GM12878 (cell line): ENCODE results near the gene PTPRJ.

Experiments used
- CTCF ChIP-seq, 3 experiments: IDR thresholded peaks in 2 of 3; conservative IDR thresholded peaks in 1 of 3; 2 replicates each; pipeline ENCODE4 v1.5.1; 2011; ENCODE audit warnings: low read depth in 3 of 3, low read length in 3 of 3, mild to moderate bottlenecking in 3 of 3, control low read depth in 2 of 3, moderate library complexity in 2 of 3, inconsistent platforms in 1 of 3, mixed read lengths in 1 of 3; ENCODE audit not compliant: control insufficient read depth in 2 of 3, insufficient read depth in 1 of 3; ENCODE audit errors: extremely low read depth in 1 of 3
- POLR2A ChIP-seq: IDR thresholded peaks from 2 replicates; pipeline ENCODE4 v1.6.1; 2011; ENCODE audit warnings: low read depth, mild to moderate bottlenecking, low read length

DNA sequence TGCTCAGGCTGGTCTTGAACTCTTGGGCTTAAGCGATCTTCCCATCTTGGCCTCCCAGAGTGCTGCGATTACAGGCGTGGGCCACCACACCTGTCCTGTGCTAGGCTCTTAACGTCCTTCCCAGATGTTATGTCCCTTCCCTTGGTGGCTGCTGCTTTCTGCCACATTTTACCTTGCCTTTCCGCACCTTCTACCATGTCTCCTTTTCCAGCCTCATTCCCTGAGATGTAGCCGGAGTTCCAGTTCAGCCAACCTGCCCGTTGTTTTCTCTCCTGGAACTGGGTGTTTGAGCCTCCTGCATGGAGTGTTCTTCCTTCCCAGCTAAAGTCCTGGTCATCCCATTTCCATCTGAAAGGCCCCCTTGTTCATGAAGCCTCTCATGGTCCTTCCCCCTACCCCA lies 95.3 kb downstream of the PTPRJ start:
- TF ChIP-seq CTCF (IDR thresholded peaks at IDR 0.05 in 2 of 3, conservative IDR thresholded peaks at IDR 0.05 in 1 of 3; ENCODE audit: control insufficient read depth in 2 of 3, extremely low read depth in 1 of 3, insufficient read depth in 1 of 3, low read depth in 3 of 3, low read length in 3 of 3) (no peak), POLR2A (no peak)
